ENCODE data around the gene MAP3K5.
"Not testable (repeated sequence)": the region's sequence is repeated elsewhere in the genome, so short reads cannot be mapped to it uniquely, and the experiment has no call there.

The MAP3K5 gene

DNA sequence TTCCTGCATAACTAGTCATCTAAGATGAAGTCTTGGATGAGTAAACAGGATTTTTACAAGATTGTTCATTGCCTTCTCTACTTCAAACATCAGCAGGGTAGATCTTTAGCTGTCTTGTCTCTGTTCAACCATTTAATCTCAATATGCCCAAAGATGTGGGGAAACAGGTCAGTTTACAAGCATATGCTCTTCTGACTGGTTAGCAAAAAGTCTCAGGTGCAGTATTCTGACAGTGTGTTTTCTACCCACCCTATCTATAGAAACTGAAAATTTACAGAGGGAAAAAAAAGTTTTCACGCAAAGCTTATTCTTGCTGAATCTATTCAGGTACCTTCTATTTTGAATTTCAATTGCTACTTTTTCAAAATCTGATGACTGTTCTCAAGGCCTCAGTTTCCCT lies 29.0 kb downstream of the MAP3K5 start:
- no CpG with 5 or more reads among the region's 1 CpG for WGBS (ENCODE audit: extremely low coverage, insufficient coverage, low lambda C conversion rate)
- H2BK5ac ChIP-seq (ENCODE audit: low read length): no peak overlapping the region

DNA sequence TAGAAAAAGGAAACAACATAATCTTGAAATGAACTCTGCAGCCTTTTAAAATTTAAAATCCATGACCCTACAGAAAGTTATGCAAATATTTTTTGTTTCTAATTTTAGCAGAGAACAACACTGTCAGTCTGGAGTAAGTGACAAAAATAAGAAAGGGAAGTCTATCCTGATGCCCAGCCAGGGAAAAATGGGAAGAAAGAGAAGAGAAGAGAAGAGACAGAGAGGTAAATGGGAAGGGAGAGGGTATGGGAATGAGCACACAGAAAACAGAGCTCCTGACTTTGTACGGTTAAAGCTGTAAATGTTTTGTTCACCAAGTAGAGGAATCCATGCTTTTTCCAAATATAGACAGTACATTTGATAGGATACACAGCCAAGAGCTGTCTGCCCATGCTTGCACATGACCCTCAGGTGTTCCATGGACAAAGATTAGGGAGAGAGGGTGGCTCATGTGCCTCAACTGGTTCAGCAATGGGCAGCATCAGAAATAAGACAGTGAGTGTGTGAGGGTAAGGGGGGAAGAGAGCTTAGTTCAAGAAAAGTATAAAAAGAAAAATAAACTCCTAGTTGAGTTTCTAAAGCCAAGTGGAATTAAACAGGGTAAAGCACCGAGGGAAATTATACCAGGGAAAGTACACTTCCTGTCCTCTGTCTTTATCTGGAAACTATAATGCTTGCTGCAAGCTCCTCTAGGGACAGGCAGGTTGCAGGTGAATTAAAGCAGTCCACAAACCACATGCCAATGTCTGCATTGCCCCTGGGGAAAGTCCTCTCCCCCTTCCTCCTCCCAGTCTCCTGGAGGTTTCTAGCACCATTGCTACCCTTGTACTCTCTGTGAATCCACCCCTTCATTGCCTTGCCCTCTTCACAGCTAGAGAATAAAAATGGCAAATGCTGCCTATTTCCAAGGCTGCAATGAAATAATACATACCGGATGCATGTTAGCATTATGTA lies 30.0 kb downstream of the MAP3K5 start:
- Histone ChIP-seq H3K23ac (ENCODE audit: low read length) (no peak overlapping the region), H3K56ac (ENCODE audit: low read length) (no peak overlapping the region), H3K4me3 (ENCODE audit: low read length) (no peak overlapping the region), H3K36me3 (ENCODE audit: control insufficient read depth, insufficient read depth, low read length) (no peaks in the 10 kb centered on the region), H2AK5ac (ENCODE audit: low read length) (no peak overlapping the region), H3K79me2 (ENCODE audit: control insufficient read depth, insufficient read depth, low read length) (no peaks in the 10 kb centered on the region), H3K18ac (ENCODE audit: low read length) (no peak overlapping the region), H3K4me1 (ENCODE audit: control insufficient read depth, low read depth, low read length) (no peaks in the 10 kb centered on the region), H4K8ac (ENCODE audit: low read depth, low read length) (no peak overlapping the region), H3K27me3 (ENCODE audit: insufficient read depth, low read length, poor library complexity) (no peaks in the 10 kb centered on the region), H3K79me1 (ENCODE audit: low read length) (no peaks in the 10 kb centered on the region), H3K4ac (ENCODE audit: low read depth, low read length) (no peak overlapping the region), H4K5ac (ENCODE audit: low read length) (no peak overlapping the region), H3K9ac (ENCODE audit: low read length) (no peak overlapping the region), H2BK15ac (replicated peaks; ENCODE audit: low read depth) (no peak overlapping the region), H3K27ac (ENCODE audit: low read depth, low read length) (no peak overlapping the region), H2BK120ac (ENCODE audit: low read depth, low read length) (no peak overlapping the region), H3K4me2 (ENCODE audit: low read length) (no peak overlapping the region), H2BK5ac (ENCODE audit: low read length) (no peak overlapping the region)
- no peak for DNase-seq
- no CpG with 5 or more reads among the region's 3 CpGs for WGBS (ENCODE audit: extremely low coverage, insufficient coverage, low lambda C conversion rate)

More for the DNA sequence above, 29.0 kb downstream of the MAP3K5 start:
- Histone ChIP-seq H3K23ac (ENCODE audit: low read length) (no peak overlapping the region), H3K27ac (ENCODE audit: low read depth, low read length) (no peak overlapping the region), H3K79me2 (ENCODE audit: control insufficient read depth, insufficient read depth, low read length) (no peaks in the 10 kb centered on the region), H3K4me3 (ENCODE audit: low read length) (no peak overlapping the region), H2BK15ac (replicated peaks; ENCODE audit: low read depth) (no peak overlapping the region), H4K5ac (ENCODE audit: low read length) (no peak overlapping the region), H2AK5ac (ENCODE audit: low read length) (no peak overlapping the region), H2BK120ac (ENCODE audit: low read depth, low read length) (no peak overlapping the region), H3K9ac (ENCODE audit: low read length) (no peak overlapping the region), H3K4me1 (ENCODE audit: control insufficient read depth, low read depth, low read length) (no peaks in the 10 kb centered on the region), H4K8ac (ENCODE audit: low read depth, low read length) (no peak overlapping the region), H3K4ac (ENCODE audit: low read depth, low read length) (no peak overlapping the region), H3K79me1 (ENCODE audit: low read length) (no peaks in the 10 kb centered on the region), H3K18ac (ENCODE audit: low read length) (no peak overlapping the region), H3K36me3 (ENCODE audit: control insufficient read depth, insufficient read depth, low read length) (no peaks in the 10 kb centered on the region), H3K56ac (ENCODE audit: low read length) (no peak overlapping the region), H3K27me3 (ENCODE audit: insufficient read depth, low read length, poor library complexity) (no peaks in the 10 kb centered on the region), H3K4me2 (ENCODE audit: low read length) (no peak overlapping the region)
- no peak for DNase-seq

DNA sequence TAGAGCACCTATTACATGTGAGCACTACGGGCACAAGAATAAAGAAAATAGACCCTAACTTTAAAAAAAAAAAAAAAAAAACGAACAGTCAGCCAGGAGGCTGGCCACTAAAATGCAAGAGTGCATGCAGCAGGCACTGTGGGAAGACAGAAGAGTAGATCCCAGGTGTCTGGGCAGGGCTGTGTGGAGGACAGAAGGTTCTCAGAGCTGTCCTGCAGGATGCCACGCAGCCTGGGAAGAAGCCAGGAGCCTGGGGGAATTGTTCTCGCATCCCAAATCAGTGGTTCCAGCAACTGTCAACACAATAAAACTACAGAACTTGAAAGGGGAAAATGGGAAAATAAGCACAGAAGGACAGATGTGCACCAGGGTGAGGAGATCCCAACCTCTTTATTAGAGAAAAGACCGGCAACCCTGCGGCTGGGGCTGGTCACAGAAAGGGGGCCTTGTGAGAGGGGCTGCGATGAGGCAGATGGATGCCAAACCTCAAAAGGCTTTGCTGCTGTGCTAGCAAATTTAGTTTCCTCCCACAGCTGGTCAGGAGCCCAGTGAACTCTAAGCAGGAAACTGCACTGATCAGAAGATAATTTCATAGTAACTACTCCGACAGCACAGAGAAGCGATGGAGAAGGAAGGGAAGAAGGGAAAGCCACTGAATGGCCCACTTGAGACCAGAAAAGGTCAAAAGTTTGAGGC lies 30.9 kb downstream of the MAP3K5 start:
- Histone ChIP-seq H3K56ac (ENCODE audit: low read length) (no peak overlapping the region), H3K79me1 (ENCODE audit: low read length) (no peaks in the 10 kb centered on the region), H2AK5ac (ENCODE audit: low read length) (no peak overlapping the region), H3K4ac (ENCODE audit: low read depth, low read length) (no peak overlapping the region), H3K9ac (ENCODE audit: low read length) (no peak overlapping the region), H3K36me3 (ENCODE audit: control insufficient read depth, insufficient read depth, low read length) (no peaks in the 10 kb centered on the region), H3K18ac (ENCODE audit: low read length) (no peak overlapping the region), H4K5ac (ENCODE audit: low read length) (no peak overlapping the region), H2BK120ac (ENCODE audit: low read depth, low read length) (no peak overlapping the region), H3K4me2 (ENCODE audit: low read length) (no peak overlapping the region), H2BK15ac (replicated peaks; ENCODE audit: low read depth) (no peak overlapping the region), H3K79me2 (ENCODE audit: control insufficient read depth, insufficient read depth, low read length) (no peaks in the 10 kb centered on the region), H3K27me3 (ENCODE audit: insufficient read depth, low read length, poor library complexity) (no peaks in the 10 kb centered on the region), H4K8ac (ENCODE audit: low read depth, low read length) (no peak overlapping the region), H3K27ac (ENCODE audit: low read depth, low read length) (no peak overlapping the region), H2BK5ac (ENCODE audit: low read length) (no peak overlapping the region), H3K4me3 (ENCODE audit: low read length) (no peak overlapping the region), H3K23ac (ENCODE audit: low read length) (no peak overlapping the region), H3K4me1 (ENCODE audit: control insufficient read depth, low read depth, low read length) (no peaks in the 10 kb centered on the region)
- DNase-seq: no peak
- WGBS (ENCODE audit: extremely low coverage, insufficient coverage, low lambda C conversion rate): no CpG with 5 or more reads among the region's 9 CpGs

DNA sequence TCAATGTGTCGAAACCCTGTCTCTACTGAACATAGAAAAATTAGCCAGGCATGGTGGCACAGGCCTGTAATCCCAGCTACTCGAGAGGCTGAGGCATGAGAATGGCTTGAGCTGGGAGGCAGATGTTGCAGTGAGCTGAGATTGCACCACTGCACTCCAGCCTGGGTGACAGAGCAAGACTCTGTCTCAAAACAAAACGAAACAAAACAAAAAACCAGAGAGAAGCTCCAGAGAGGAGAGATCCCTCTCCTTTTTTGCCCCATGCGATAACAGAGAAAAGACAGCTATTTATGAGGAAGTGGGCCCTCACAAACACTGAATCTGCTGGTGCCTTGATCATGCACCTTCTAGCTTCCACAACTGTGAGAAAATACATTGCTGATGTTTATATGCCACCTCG lies 31.5 kb downstream of the MAP3K5 start:
- H3K4ac ChIP-seq (ENCODE audit: low read depth, low read length); H3K23ac ChIP-seq (ENCODE audit: low read length); H3K18ac ChIP-seq (ENCODE audit: low read length); H3K9ac ChIP-seq (ENCODE audit: low read length); H3K36me3 ChIP-seq (ENCODE audit: control insufficient read depth, insufficient read depth, low read length); H3K79me2 ChIP-seq (ENCODE audit: control insufficient read depth, insufficient read depth, low read length); H3K4me2 ChIP-seq (ENCODE audit: low read length); H3K4me3 ChIP-seq (ENCODE audit: low read length); H3K56ac ChIP-seq (ENCODE audit: low read length); DNase-seq; H3K4me1 ChIP-seq (ENCODE audit: control insufficient read depth, low read depth, low read length); H3K79me1 ChIP-seq (ENCODE audit: low read length); H2BK15ac ChIP-seq (replicated peaks; ENCODE audit: low read depth); H2BK5ac ChIP-seq (ENCODE audit: low read length); H2BK120ac ChIP-seq (ENCODE audit: low read depth, low read length); H3K27me3 ChIP-seq (ENCODE audit: insufficient read depth, low read length, poor library complexity); H4K5ac ChIP-seq (ENCODE audit: low read length); H3K27ac ChIP-seq (ENCODE audit: low read depth, low read length); H4K8ac ChIP-seq (ENCODE audit: low read depth, low read length); H2AK5ac ChIP-seq (ENCODE audit: low read length): not testable (repeated sequence)
- no CpG with 5 or more reads among the region's 5 CpGs for WGBS (ENCODE audit: extremely low coverage, insufficient coverage, low lambda C conversion rate)

DNA sequence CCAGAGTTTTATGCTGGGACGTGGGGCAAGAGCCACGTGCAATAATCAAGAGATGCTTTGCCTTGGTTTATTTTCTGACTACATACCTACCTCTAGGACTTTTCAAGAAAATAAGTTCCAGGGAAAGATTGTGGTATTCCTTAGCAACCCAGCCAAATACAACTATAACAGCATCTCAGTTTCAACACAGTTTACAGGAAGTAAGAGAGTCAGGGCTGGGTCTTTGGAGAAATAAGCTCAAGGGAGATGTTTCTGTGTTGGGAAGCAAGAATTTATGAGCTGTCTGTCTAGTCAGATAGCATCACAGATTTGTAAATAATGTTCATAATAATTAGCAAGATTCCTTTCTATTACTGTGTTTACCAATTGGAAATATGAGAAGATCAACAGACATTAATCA lies 35.1 kb downstream of the MAP3K5 start:
- H2BK120ac ChIP-seq (ENCODE audit: low read depth, low read length): no peak overlapping the region
- H4K5ac ChIP-seq (ENCODE audit: low read length): no peak overlapping the region
- no peak for DNase-seq
- H3K9ac ChIP-seq (ENCODE audit: low read length): no peak overlapping the region
- H3K79me2 ChIP-seq (ENCODE audit: control insufficient read depth, insufficient read depth, low read length): no peaks in the 10 kb centered on the region
- no peaks in the 10 kb centered on the region for H3K27me3 ChIP-seq (ENCODE audit: insufficient read depth, low read length, poor library complexity)
- no peak overlapping the region for H4K8ac ChIP-seq (ENCODE audit: low read depth, low read length)
- no peak overlapping the region for H3K4ac ChIP-seq (ENCODE audit: low read depth, low read length)
- H3K79me1 ChIP-seq (ENCODE audit: low read length): no peaks in the 10 kb centered on the region
- no peak overlapping the region for H3K4me3 ChIP-seq (ENCODE audit: low read length)
- H2AK5ac ChIP-seq (ENCODE audit: low read length): no peak overlapping the region
- no peak overlapping the region for H2BK15ac ChIP-seq (replicated peaks; ENCODE audit: low read depth)
- no peak overlapping the region for H3K4me2 ChIP-seq (ENCODE audit: low read length)
- no peak overlapping the region for H3K27ac ChIP-seq (ENCODE audit: low read depth, low read length)
- no peak overlapping the region for H3K18ac ChIP-seq (ENCODE audit: low read length)
- H3K4me1 ChIP-seq (ENCODE audit: control insufficient read depth, low read depth, low read length): no peaks in the 10 kb centered on the region
- H3K23ac ChIP-seq (ENCODE audit: low read length): no peak overlapping the region
- no peak overlapping the region for H3K56ac ChIP-seq (ENCODE audit: low read length)
- no peaks in the 10 kb centered on the region for H3K36me3 ChIP-seq (ENCODE audit: control insufficient read depth, insufficient read depth, low read length)
- H2BK5ac ChIP-seq (ENCODE audit: low read length): no peak overlapping the region
- WGBS (ENCODE audit: extremely low coverage, insufficient coverage, low lambda C conversion rate): no CpG with 5 or more reads among the region's 2 CpGs
